Heart left ventricle (tissue), 13 donors: ENCODE measurements around the gene ZC3H7A.

Experiments
- POLR2A ChIP-seq, 2 donors: fragments of 450-650 bp; IDR thresholded peaks; one replicate each; pipeline ENCODE4 v1.6.1; 2017; ENCODE audit warnings: antibody characterized with exemption in 2 of 2, mild to moderate bottlenecking in 2 of 2, moderate library complexity in 2 of 2
- TF ChIP-seq, protein P1 (sequence below), 12 donors: fragments of 200-600 bp; sonication (generic) in 4 of 12; IDR thresholded peaks; one replicate each; pipeline versions ENCODE4 v1.5.0 to v1.8.0; 2018 to 2022; ENCODE audit warnings: antibody characterized with exemption in 12 of 12, mild to moderate bottlenecking in 5 of 12
- donor health status: ischemic (EF 13 %, LVEDD 7.1; RV severe dilation, severe dysfunction).
- donor health status: DM: no; HTN: yes; CAD: no.
- donor health status: DM: no; HTN: no; CAD: no.
- donor health status: ischemic (EF 25% LVEDD 6.9; RV normal size, moderate dysfunction).
- donor health status: ischemic (EF 25% LVEDD 5.7; RV mildly dilated, moderate dysfunction).
- donor health status: ischemic (EF 35%, LVEDD 5.7; RV mildly dilated, moderate dysfunction).
- donor health status: nonischemic (EF 11% LVEDD 7.7; RV severe dilation, severe dysfunction).
- donor health status: DM: yes; HTN: yes; CAD: no.
- donor health status: PGD.
- donor health status: ischemic (EF 29% LVEDD 5.4; RV normal size, mild dysfunction).
- donor health status: nonischemic (EF 23%, LVEDD 6.1; RV moderate dilation, normal function).

DNA sequence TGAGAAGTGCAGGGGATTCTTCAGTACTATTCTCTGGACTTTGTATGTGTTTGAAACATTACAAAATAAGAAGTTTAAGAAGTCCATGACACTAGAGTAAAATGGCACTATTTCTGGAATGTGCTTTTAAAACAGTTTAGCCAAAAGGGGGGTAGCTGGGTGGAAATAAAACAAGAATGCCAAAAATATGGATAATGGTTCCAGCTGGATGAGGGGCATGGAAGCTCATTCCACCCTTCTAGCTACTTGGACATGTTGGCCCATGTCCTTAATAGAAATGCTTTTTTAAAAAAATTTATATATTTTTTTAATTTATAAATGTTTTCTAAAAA lies 13.1 kb downstream of the ZC3H7A start:
- TF ChIP-seq, protein P1, sequence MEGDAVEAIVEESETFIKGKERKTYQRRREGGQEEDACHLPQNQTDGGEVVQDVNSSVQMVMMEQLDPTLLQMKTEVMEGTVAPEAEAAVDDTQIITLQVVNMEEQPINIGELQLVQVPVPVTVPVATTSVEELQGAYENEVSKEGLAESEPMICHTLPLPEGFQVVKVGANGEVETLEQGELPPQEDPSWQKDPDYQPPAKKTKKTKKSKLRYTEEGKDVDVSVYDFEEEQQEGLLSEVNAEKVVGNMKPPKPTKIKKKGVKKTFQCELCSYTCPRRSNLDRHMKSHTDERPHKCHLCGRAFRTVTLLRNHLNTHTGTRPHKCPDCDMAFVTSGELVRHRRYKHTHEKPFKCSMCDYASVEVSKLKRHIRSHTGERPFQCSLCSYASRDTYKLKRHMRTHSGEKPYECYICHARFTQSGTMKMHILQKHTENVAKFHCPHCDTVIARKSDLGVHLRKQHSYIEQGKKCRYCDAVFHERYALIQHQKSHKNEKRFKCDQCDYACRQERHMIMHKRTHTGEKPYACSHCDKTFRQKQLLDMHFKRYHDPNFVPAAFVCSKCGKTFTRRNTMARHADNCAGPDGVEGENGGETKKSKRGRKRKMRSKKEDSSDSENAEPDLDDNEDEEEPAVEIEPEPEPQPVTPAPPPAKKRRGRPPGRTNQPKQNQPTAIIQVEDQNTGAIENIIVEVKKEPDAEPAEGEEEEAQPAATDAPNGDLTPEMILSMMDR (IDR thresholded peaks at IDR 0.05), result no peak
- no peak for TF ChIP-seq POLR2A (IDR thresholded peaks at IDR 0.05)
